HG03378 (cell line): ENCODE data around the gene YJEFN3.

Experiments used
- ATAC-seq: cut with Tn5 transposase; IDR thresholded peaks from one replicate; pipeline ENCODE4 v1.9.1; 2021; ENCODE audit warnings: mild to moderate bottlenecking, moderate library complexity; ENCODE audit not compliant: unreplicated experiment

The YJEFN3 gene

GRCh38 chr19:19537075-19538048, 8.7 kb downstream of the YJEFN3 start:
- ATAC-seq, result no peak

- no peak for ATAC-seq
Measured at GRCh38 chr19:19538061-19538784, 9.5 kb downstream of the YJEFN3 start, which contains the start of gene CILP2. Gene CILP2, plus strand, starts transcription at chr19:19538265. Its CDS starts 85 bp downstream, at chr19:19538350.

- no peak for ATAC-seq
Measured at GRCh38 chr19:19538785-19539166, 10.1 kb downstream of the YJEFN3 start.

GRCh38 chr19:19539698-19540063, 11.0 kb downstream of the YJEFN3 start:
- no peak for ATAC-seq

- ATAC-seq, result no peak
Measured at GRCh38 chr19:19540064-19540714, 11.5 kb downstream of the YJEFN3 start.

DNA sequence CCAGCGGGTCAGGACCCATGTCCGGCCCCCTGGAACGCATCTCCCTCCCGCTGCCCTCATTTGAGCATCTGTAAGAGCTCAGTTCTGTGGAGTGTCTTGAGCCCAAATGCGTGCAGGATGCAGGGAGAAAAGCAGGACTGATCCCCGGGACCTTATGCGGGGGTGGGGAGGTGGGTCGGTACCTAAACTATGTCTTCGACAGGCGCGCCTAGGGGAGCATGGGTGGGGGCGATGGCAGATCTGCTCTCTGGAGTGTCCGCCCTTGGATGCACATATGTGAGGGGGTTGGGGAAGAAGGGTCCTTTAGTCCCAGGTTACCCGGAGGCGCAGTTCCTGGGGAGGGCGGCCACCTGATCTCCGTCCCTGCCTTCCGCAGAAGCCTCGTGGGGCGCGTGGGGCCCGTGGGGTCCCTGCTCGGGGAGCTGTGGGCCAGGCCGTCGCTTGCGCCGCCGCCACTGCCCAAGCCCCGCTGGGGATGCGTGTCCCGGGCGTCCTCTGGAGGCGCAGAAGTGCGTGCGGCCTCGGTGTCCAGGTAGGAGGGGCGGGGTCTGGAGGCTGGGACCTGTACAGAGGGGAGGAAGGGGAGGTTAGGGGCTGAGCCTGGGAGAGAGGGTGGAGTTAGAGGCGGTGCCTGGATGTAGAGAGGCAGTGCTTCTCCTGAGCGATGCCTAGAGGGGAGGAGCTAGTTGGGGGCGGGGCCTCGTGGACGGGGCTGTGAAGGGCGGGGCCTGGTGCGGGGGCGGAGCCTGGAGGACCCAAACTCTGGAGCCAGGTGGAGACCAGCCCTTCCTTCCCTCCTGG, 12.2 kb downstream of the YJEFN3 start:
- peak; percentile 46 for ATAC-seq

DNA sequence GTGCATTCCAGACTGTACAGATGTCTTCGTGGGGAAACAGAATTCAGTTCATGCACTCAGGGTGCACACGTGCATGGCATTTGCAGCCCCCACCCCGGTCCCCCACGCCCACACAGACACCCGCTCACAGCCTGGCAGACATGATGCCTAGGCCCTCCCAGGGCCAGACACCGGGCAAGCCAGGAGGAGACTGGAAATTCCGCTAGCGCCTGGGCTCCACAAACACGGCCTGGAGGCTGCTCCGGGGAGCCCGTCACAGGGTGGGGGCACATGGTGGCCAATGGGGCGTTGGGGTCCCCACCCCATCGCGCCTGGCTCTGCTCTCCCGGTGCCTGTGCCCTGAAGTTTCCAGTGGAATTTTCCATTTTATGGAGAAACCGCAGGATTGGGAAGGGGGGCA, 12.9 kb downstream of the YJEFN3 start:
- no peak for ATAC-seq

DNA sequence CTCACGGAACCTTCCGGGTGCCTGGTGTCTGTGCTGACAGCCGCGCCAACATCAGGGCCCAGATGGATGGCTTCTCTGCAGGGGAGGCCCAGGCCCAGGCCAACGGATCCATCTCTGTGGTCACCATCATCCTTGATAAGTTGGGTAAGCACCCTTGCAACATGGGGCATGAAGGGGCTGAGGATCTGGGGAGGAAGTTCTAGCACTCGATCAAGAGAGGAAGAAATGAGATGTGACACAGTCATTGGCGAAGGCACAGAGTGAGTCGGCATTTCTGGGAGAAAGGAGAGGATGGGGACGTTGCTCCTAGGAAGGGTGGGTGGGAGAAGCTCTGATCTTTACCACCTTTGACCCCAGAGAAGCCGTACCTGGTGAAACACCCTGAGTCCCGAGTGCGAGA, 13.8 kb downstream of the YJEFN3 start:
- no peak for ATAC-seq

DNA sequence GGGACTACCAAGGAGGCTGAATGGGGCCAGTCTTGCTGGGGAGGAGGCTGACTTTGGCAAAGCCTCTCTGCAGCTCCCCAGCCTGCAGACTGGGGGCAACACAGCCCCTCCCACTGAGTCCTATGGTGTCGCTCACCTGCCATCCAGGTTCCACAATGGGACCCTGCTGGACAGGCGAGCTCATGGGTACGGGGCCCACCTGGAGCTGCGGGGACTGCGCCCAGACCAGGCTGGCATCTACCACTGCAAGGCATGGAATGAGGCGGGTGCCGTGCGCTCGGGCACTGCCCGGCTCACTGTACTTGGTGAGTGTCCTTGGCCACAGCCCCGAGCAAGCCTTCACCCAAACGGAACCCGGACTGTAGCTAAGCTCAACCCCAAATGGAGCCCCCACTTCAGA, 14.4 kb downstream of the YJEFN3 start:
- no peak for ATAC-seq

GRCh38 chr19:19543640-19544039, 14.9 kb downstream of the YJEFN3 start:
- no peak for ATAC-seq

- no peak for ATAC-seq
Measured at GRCh38 chr19:19544257-19544953, 15.7 kb downstream of the YJEFN3 start.

- no peak for ATAC-seq
Measured at GRCh38 chr19:19544954-19545591, 16.4 kb downstream of the YJEFN3 start.

- ATAC-seq, result no peak
Measured at GRCh38 chr19:19545707-19546106, 17.0 kb downstream of the YJEFN3 start.

DNA sequence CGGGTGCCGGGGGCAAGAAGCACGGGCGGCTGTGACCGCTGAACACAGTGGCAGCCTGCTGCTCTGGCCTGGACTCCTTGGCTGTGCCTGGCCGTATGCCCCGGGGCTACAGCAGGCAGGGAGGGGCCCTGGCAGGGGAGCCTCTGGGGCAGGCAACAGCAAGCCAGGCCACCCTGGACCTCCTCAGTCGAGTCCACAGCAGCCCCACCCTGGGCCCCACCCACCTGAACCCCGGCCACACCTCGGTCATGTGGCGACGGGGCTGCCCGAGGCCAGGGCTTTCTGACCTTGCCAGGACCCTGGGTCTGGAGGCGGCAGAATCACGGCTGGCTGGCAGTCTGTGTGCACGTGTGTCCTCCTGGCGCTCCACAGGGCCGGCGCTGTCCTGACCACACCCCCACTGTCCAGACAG, 18.0 kb downstream of the YJEFN3 start:
- ATAC-seq, result no peak

GRCh38 chr19:19547674-19548336, 19.1 kb downstream of the YJEFN3 start:
- no peak for ATAC-seq

DNA sequence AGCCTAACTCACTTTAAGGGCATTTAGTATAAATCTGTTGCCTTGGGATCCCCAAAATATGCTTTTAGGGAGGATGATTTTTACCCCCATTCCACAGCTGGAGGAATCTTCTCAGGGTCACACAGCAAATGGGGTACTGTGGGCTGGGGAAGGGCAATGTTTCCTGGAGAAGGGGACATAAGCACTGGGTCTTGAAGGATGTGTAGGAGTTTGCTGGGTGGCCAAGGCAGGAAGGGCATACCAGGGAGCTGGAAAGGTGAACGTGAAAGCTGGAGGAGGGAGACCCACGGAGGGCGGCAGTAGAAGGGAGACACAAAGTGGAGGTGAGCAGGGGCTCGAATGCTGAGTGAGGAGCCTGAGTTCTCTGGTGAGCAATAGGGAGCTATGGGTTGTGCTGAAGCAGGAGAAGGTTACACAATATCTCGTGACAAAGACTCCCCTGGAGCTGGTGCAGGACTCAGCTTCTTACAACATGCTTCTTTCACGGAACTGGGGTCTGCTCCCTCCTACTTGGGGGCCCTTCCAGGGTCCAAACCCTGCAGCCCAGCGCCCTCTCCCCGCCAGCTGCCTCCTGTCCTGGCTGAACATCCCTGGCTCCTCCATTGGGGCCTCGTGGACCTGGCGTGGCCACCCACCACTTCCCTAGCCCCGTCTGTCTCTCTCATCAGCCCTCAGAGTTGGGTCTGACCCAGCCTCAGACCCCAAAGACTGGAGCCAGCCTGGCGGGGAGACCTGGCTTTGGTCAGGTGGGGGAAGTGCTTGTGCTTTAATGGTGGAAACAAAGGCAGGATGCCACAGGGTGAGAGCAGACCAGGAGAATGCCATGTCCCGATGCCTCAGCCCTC, 20.4 kb downstream of the YJEFN3 start:
- no peak for ATAC-seq

DNA sequence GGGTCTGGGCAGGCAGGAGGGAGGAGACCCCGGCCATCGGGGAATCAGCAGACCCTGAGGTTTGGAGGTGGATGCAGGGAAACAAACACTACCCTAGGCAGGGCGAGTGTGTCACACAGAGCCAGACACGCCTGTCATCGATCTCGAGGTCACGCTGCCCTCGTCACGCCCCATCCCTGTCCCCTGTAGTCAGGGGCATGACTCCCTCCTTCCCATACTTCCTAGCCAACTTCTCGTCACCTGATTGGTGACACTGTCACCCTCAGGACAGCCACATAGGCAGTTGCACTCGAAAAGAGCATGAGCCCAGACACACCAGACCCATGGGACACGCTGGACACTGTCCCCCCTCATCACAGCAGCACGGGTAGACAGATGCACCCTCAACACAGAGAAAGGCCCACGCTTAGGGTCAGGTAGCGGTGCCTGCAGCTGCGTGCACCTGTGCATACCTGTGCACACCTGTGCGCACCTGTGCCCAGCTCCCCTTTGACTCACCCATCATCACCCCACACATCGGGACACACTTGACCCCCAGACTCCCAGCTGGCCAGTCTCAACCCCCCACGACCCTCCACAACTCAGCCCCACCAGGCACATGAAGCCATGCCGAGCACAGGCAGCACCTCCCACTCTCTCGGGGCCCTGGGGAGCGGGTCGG, 21.2 kb downstream of the YJEFN3 start:
- ATAC-seq, result no peak
